Mesothelial cell of epicardium (in vitro differentiated cells): Measurements from ENCODE around the gene TRIM26. TPM values are rescaled to one million over a fixed set of nuclear protein-coding genes. Genes with fewer than 3 reads are reported as not detected.
"Not testable (repeated sequence)": the region's sequence is repeated elsewhere in the genome, so short reads cannot be mapped to it uniquely, and the experiment has no call there.

Experiments used
- DNase-seq, 2 experiments: peaks; one replicate each; pipeline ENCODE4 v3.0.0; 2021; ENCODE audit warnings: low spot score in 2 of 2; ENCODE audit not compliant: unreplicated experiment in 2 of 2
- H3K27ac Mint-ChIP-seq: 2 replicates; pipeline ENCODE4 v1.8.0; 2021; ENCODE audit warnings: mixed read lengths
- H3K27me3 Mint-ChIP-seq: 2 replicates; pipeline ENCODE4 v1.8.0; 2021; ENCODE audit warnings: low read depth, mixed read lengths
- H3K36me3 Mint-ChIP-seq: 2 replicates; pipeline ENCODE4 v1.8.0; 2021; ENCODE audit warnings: mixed read lengths
- H3K4me1 Mint-ChIP-seq: 2 replicates; pipeline ENCODE4 v1.8.0; 2021; ENCODE audit warnings: mixed read lengths
- H3K4me3 Mint-ChIP-seq: 2 replicates; pipeline ENCODE4 v1.8.0; 2021; ENCODE audit warnings: mild to moderate bottlenecking, moderate library complexity, mixed read lengths
- H3K9me3 Mint-ChIP-seq: 2 replicates; pipeline ENCODE4 v1.8.0; 2021; ENCODE audit warnings: mixed read lengths
- total RNA-seq: library from RNA; stranded (reverse); gene quantifications from 3 replicates; pipeline ENCODE4 v1.2.1, GENCODE V29; 2021
- TF ChIP-seq, protein P1 (sequence below): fragments of 200-600 bp; sonication (generic); IDR thresholded peaks from one replicate; pipeline ENCODE4 v1.5.0; 2021; ENCODE audit warnings: antibody characterized with exemption; ENCODE audit not compliant: unreplicated experiment

TRIM26 gene
- total RNA-seq, 1 donor from 2014 or later: 55.4 TPM

DNA sequence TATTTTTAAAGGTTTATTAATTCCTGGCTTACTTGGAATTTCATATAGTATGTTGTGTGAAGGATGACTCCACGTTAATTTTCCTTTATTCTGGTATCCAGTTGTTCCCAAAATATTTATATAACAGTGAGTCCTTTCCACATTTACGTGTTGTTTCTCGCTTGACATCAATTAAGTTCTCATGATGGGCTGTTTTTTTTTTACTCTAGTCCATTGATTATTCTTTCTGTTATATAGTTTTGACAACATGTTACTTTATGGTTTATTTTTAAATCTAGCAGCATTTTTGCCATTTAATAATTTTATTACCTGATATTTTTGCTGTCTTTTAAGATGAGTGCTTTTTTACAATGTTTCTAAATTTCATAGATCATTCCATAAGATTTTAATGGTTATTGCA is 70.5 kb downstream of the TRIM26 start:
- Mint-ChIP-seq H3K4me3 (no peak overlapping the region), H3K9me3 (no peaks in the 10 kb centered on the region), H3K4me1 (no peaks in the 10 kb centered on the region), H3K27me3 (peaks cover 86% of the 10 kb centered on the region), H3K36me3 (no peaks in the 10 kb centered on the region), H3K27ac (no peak overlapping the region)
- DNase-seq: no peak
- TF ChIP-seq, protein P1, sequence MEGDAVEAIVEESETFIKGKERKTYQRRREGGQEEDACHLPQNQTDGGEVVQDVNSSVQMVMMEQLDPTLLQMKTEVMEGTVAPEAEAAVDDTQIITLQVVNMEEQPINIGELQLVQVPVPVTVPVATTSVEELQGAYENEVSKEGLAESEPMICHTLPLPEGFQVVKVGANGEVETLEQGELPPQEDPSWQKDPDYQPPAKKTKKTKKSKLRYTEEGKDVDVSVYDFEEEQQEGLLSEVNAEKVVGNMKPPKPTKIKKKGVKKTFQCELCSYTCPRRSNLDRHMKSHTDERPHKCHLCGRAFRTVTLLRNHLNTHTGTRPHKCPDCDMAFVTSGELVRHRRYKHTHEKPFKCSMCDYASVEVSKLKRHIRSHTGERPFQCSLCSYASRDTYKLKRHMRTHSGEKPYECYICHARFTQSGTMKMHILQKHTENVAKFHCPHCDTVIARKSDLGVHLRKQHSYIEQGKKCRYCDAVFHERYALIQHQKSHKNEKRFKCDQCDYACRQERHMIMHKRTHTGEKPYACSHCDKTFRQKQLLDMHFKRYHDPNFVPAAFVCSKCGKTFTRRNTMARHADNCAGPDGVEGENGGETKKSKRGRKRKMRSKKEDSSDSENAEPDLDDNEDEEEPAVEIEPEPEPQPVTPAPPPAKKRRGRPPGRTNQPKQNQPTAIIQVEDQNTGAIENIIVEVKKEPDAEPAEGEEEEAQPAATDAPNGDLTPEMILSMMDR: no peak

DNA sequence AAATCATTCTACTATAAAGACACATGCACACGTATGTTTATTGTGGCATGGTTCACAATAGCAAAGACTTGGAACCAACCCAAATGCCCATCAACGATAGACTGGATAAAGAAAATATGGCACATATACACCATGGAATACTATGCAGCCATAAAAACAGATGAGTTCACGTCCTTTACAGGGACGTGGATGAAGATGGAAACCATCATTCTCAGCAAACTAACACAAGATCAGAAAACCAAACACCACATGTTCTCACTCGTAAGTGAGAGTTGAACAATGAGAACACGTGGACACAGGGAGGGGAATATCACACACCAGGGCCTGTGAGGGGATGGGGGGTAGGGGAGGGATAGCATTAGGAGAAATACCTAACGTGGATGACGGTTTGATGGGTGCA is 73.0 kb downstream of the TRIM26 start:
- not testable (repeated sequence) for H3K9me3 Mint-ChIP-seq

DNA sequence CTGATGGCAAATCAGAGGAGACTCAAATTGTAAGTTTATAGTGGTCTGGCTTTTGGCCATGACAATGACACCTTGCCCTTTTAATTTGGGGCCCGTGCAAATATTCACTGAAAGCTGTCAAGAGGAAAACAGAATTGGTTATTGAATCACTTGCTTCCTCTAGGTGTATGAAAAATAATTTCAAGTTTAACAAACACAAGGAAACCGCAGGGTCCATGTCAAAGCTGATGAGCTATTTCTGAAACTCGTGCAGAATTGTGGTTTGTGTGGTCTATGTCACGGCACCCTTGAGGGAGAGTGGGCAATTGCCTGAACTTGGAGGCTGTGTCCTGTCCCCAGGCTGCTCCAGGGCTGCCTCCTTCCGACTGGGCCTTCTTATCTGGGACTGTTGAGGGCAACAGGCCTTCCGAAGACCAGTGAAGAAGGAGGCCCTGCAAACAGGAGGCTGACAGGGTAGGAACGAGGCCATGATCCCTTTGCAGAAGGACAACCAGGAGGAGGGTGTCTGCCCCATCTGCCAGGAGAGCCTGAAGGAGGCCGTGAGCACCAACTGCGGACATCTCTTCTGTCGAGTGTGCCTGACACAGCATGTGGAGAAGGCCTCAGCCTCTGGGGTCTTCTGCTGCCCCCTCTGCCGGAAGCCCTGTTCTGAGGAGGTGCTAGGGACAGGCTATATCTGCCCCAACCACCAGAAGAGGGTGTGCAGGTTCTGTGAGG is 76.5 kb downstream of the TRIM26 start:
- H3K36me3 Mint-ChIP-seq: no peaks in the 10 kb centered on the region
- H3K4me3 Mint-ChIP-seq: no peak overlapping the region
- no peak for DNase-seq
- H3K9me3 Mint-ChIP-seq: no peaks in the 10 kb centered on the region
- H3K4me1 Mint-ChIP-seq: no peaks in the 10 kb centered on the region
- no peak overlapping the region for H3K27ac Mint-ChIP-seq
- TF ChIP-seq, protein P1: no peak
- peaks cover 90% of the 10 kb centered on the region for H3K27me3 Mint-ChIP-seq

More for the DNA sequence above, 73.0 kb downstream of the TRIM26 start:
- DNase-seq, H3K4me1 Mint-ChIP-seq, H3K36me3 Mint-ChIP-seq, H3K27ac Mint-ChIP-seq, H3K4me3 Mint-ChIP-seq: not testable (repeated sequence)
- peaks cover 89% of the 10 kb centered on the region for H3K27me3 Mint-ChIP-seq

DNA sequence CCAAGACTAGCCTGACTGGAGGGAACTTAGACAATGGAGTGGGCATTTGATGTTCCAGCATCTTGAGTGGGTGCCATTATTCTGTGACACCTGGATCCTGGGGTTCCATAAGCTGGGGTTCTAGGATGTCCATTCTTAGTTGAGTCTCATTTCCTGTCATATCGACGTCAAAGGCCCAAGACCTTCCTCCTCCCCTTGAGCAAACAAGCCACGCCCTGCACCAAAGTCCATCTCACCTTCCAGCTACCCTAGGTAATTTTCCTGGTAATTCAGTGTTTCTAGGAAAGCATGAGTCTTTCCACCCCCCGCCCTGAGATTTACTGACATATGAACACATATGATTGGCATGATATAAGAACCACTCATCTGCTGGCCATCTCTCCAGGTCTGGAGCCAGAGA is 77.4 kb downstream of the TRIM26 start, which contains the start of gene TRIM40:
TSS of gene TRIM40 (plus strand) at position 384 of the 400 bp plus-strand sequence. CDS start 897 bp downstream, outside the sequence.
- DNase-seq: no peak
- TF ChIP-seq, protein P1: no peak
- Mint-ChIP-seq H3K27ac (no peak within 1 kb of the TSS), H3K4me3 (no peak within 1 kb of the TSS), H3K9me3 (no peaks in the 10 kb centered on the region), H3K27me3 (peaks cover 90% of the 10 kb centered on the region), H3K4me1 (peaks cover 2% of the 10 kb centered on the region), H3K36me3 (no peaks in the 10 kb centered on the region)

DNA sequence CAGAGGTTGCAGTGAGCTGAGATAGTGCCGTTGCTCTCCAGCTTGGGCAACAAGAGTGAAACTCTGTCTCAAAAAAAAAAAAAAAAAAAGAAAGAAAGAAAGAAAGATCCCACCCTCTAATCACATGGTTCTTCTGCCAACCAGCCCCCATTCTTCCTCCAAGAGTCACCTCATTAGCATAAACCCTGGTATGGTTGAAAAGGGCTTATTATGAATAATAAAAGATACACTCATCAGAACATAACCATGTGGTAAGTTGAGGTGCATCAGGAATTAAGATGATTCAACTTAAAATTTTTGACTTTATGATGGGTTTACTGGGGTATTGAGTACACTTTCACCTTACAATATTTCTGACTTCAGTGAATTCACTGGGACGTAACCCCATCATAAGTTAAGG is 78.1 kb downstream of the TRIM26 start:
- DNase-seq: no peak
- no peaks in the 10 kb centered on the region for H3K36me3 Mint-ChIP-seq
- H3K4me1 Mint-ChIP-seq: peaks cover 2% of the 10 kb centered on the region
- no peak overlapping the region for H3K27ac Mint-ChIP-seq
- no peak overlapping the region for H3K4me3 Mint-ChIP-seq
- peaks cover 90% of the 10 kb centered on the region for H3K27me3 Mint-ChIP-seq
- TF ChIP-seq, protein P1: no peak
- no peaks in the 10 kb centered on the region for H3K9me3 Mint-ChIP-seq

Other genes with a start within 250 kb of the TRIM26 start
- 31.1 to 32.7 TPM (median 31.4 TPM) in 3 replicates for gene POLR1H, start 152.1 kb downstream of the TRIM26 start, total RNA-seq
- gene PPP1R11, start 146.2 kb downstream of the TRIM26 start, total RNA-seq: 29.7 to 32.2 TPM (median 30.0 TPM) in 3 replicates
- gene RNF39, start 137.6 kb downstream of the TRIM26 start, total RNA-seq: not detected in 3 replicates
- gene TRIM31, start 100.3 kb downstream of the TRIM26 start, total RNA-seq: 0.58 to 0.68 TPM in 2 of 3 replicates, not detected in the other
- gene TRIM40, start 77.3 kb downstream of the TRIM26 start, total RNA-seq: not detected in 3 replicates
- gene TRIM10, start 52.2 kb downstream of the TRIM26 start, total RNA-seq: not detected in 3 replicates
- gene TRIM15, start 49.9 kb downstream of the TRIM26 start, total RNA-seq: not detected in 3 replicates
- 14.6 to 16.7 TPM (median 14.7 TPM) in 3 replicates for gene TRIM39, start 113.5 kb upstream of the TRIM26 start, total RNA-seq
- 41.2 to 48.1 TPM (median 46.1 TPM) in 3 replicates for gene RPP21, start 131.8 kb upstream of the TRIM26 start, total RNA-seq